OCI-M1 (cell line): ENCODE data around the gene STX16.
A peak's percentile ranks its signal among the peaks of the same experiment; 100 is the strongest.
"Not testable (repeated sequence)": the region's sequence is repeated elsewhere in the genome, so short reads cannot be mapped to it uniquely, and the experiment has no call there.

ENCODE experiments used
- DNase-seq: peaks from one replicate; lab custom pipeline; 2025; lab: John Stamatoyannopoulos, UW

The STX16 gene

DNA sequence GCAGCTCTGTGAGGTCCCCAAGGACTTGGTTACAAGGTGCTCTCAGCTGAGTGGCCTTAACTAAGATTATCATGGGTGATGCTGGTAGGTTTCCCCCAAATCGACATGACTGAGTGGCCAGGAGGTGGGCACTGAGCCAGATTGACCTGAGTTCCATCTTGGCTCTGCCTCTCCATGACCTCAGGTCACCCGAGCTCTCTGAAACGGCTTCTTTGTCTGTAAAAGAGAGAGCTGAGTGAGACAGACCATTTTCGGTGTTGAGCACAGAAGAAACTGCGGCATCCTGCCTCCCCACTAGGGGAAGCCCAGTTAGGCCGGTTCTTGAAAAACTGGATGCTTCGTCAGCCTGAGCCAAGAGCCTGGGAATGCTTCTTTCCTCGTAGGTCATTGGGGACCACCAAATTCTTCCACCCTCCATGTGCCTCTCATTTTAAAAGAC is 14.1 kb upstream of the STX16 start:
- no peak for DNase-seq

DNA sequence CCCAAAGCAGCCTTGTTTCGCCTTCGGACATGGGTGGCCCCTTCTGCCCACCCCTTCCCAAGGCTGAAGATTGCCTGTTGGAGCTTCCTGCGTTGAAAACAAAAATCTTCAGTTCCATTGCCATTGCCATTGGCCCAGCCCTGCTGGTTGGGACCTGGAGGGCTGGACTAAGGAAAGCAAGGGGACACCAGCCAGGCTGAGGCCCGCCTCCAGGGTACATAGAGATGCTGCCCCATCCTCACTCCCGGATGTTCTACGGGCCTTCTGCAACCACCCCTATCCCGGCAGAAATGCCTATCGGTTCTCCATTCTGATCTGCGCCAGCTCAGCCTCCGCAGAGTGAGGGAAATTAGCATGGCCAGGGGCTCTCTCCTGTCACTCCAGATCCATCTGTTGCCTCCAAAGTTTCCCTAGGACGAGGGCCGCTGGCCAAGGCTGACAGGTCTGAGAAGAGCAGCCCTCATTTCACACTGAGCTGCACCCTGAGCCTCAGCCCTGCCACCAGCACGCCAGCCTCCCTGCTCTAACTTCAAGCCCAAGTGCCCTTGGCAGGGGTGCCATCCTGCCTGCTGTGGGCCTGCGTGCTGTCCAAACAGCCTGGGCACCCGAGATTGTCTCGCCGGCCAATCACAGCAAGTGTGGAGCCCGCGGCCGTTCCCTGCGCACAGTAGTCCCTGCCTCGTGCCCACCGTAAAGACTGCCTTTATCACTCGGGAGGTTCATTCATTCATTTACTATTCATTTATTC is 13.4 kb upstream of the STX16 start:
- no peak for DNase-seq

DNA sequence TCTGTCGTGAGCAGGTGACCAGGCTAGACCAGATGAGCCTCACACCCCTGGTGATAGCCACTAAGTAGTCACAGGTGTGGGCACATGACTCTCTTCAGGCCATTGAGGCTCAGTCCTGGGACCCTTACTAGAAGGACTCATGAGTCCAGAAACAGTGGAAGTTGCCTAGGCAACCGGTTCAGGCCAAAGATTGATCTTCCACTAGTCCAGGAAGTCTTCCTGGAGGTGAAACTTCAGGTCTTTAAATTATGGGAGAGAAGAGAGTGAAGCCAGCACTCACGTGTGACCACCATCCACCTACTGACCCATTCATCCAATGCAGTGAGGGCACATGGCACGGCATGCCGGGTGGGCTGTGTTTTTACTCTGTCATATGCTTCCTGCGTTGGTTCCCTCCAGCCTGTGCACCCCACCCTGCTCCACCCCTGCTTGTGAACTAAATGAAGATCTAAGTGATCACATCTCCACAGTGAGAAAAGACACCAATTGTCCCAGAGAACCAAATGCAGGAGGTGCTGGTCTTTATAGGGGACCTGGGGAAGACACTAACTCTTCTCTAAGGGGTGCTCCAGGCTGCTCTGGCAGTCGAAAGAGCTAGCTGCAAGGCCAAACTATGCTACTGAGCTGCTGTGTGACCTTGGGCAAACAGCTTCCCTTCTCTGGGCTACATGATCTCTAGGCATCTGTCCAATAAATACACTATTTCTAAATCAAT is 12.5 kb upstream of the STX16 start:
- DNase-seq = no peak

GRCh38 chr20:58639182-58640146 is 11.6 kb upstream of the STX16 start:
- DNase-seq = no peak

DNA sequence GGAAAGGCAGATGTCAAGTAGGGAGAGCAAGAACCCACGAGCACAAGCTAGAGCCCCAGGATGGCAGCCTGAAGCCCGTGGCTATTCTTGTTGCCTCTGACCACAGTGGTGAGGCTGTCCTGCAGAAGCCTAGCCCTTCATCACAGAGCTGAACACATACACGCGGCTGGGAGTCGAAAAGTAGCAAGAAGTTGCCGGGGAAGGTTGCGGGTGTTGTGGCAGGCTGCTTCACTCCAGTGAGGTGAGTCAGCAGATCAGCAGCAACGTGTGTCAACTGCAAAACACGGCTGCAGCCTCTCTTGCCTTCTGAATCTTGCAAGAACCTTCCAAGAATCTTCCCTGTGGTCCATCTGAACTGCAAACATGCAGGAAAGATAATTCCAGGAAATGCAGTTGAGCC is 10.6 kb upstream of the STX16 start:
- peak; percentile 9 for DNase-seq

DNA sequence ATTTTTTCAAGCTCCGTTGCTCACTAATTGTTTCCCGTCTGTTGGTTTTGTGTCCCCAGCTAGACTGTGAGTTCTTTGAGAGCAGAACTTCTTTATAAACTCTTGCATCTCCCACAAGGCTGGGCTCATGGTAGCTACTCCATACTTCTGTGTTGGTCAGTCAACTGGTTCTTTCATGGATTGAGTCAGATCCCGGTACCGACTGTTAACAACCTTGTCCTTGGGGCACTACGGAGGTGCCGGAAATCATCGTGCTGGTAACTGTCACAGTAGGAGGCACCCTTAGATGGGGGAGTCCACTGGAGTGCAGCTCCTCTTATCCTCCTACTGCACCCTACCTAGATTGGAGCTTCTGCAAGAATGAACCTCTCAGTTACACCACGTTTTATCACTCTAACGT is 8.6 kb upstream of the STX16 start:
- no peak for DNase-seq

DNA sequence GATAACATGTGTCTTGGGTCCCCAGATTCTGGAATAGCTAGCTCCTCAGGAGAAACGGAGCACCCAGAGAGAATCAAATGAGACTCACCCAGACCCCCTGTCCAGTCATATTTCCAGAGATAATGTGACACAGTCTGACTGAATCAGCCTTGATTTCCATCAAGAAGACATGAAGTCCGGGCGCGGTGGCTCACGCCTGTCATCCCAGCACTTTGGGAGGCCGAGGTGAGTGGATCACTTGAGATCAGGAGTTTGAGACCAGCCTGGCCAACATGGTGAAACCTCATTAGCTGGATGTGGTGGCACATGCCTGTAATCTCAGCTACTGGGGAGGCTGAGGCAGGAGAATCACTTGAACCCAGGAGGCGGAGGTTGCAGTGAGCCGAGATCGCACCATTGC is 8.2 kb upstream of the STX16 start:
- not testable (repeated sequence) for DNase-seq

GRCh38 chr20:58645412-58645968 is 5.6 kb upstream of the STX16 start:
- no peak for DNase-seq

- DNase-seq = no peak
Measured at GRCh38 chr20:58646257-58646656, 4.8 kb upstream of the STX16 start.

- no peak for DNase-seq
Measured at GRCh38 chr20:58646703-58647102, 4.4 kb upstream of the STX16 start.

DNA sequence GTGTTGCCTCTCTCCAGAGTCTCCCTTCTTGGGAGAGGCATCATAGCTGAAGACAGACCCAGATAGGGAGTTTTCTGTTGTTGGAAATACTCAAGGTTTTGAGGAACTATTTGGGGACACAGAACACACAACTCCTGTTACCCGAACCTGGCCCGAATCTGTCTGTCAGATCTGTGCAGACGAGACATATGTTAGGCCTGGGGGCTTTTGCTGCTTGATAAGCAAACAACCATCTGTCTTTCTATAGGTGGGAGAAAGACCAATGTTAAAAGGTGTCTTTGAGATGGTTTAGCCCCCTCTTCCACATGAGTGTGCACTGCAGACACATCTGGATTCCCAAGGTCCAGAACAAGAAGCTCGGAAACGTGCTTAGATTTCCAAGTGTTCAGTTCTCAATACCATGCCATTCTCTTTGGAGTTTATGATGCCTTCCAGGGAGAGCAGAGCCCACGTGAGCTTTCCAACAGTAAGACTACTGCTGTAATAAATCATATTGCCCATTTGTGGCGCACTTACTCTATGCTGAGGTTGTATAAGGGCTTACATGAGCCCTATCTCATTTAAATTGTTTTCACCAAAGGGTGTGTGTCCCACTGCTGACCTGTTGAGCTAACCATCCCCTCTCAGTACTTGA is 3.8 kb upstream of the STX16 start:
- peak; percentile 52 for DNase-seq

GRCh38 chr20:58647796-58648501 is 3.1 kb upstream of the STX16 start:
- no peak for DNase-seq

- DNase-seq = not testable (repeated sequence)
Measured at GRCh38 chr20:58648502-58648825, 2.6 kb upstream of the STX16 start.

GRCh38 chr20:58649288-58650180 is 1.5 kb upstream of the STX16 start:
- no peak for DNase-seq

- no peak for DNase-seq
Measured at GRCh38 chr20:58650181-58650775, 805 bp upstream of the STX16 start.

DNA sequence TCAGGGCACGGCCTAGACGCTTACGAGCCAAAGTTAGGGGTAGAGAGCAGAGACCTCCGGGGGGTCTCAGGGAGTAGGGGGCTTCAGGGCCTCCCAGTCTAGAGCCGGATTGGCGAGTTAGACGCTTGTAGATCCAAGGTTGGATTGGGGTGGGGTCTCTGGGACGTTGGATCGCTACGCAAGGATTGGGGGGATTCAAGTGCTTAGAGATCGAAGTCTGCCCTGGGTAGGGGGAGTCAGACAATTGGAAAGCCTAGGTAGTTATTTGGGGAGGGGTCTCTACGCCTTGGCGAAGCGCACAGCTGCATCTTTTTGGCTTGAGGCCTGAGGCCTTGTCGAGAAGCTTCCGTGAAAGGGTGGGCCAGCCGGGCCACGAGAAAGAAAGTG is 469 bp downstream of the STX16 start:
- no peak for DNase-seq

DNA sequence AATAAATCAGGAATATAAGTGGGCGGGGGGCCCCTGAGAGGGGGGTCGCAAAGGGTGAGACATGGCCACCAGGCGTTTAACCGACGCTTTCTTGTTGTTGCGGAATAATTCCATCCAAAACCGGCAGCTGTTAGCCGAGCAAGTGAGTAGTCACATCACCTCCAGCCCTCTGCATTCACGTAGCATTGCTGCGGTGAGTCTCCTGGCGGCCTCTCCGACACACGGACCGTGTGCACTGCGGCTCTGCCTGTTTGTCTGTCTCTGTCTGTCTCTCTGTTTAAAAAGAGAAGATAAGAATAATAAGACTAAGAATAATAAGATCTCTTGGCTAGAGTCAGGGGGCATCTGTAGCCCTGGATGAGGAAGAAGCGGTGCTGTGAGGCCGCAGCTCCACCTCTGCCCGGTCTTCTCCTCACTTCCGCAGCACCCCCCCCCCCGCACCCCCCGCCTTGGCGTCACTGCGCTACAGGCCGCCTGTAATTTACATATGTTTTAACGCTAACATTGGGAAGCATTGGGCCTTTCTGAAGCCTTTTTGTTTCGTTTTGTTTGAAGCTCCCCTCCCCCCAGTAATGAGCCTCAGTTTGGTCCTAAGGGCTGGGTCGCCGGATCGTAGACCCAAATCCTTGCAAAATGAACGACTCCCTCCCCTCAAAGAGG is 993 bp downstream of the STX16 start:
- peak; percentile 94 for DNase-seq

- DNase-seq = peak; percentile 58
Measured at GRCh38 chr20:58652606-58653294, 1.7 kb downstream of the STX16 start.

- DNase-seq = no peak
Measured at GRCh38 chr20:58654337-58654736, 3.3 kb downstream of the STX16 start.
